ENCODE measurements around the gene TEX51. TPM values are rescaled to one million over a fixed set of nuclear protein-coding genes. Genes with fewer than 3 reads are reported as not detected.

The TEX51 gene
- total RNA-seq, 1 donor from 2014 or later = not detected

GRCh38 chr2:126950504-126950903 is 51.8 kb downstream of the TEX51 start:
- no peak for DNase-seq (ENCODE audit: low read depth in 2 of 2)

Other genes with a start within 250 kb of the TEX51 start
- 393 and 773 TPM in 2 replicates for gene GYPC, start 242.7 kb upstream of the TEX51 start, total RNA-seq
- gene BIN1, start 208.3 kb downstream of the TEX51 start, total RNA-seq = 30.0 and 37.3 TPM in 2 replicates